Activated CD4-positive, alpha-beta T cell treated with anti-CD3 and anti-CD28 coated beads, Interleukin-2, amount 50 U/mL, for 48 hours (primary cell): ENCODE results near the gene MOB1B.
"Not testable (repeated sequence)": the region's sequence is repeated elsewhere in the genome, so short reads cannot be mapped to it uniquely, and the experiment has no call there.

ENCODE experiments used
- DNase-seq, 2 experiments: peaks; one replicate each; pipeline ENCODE4 v3.0.0-alpha.2; 2020

The MOB1B gene

GRCh38 chr4:70958681-70959080 lies 56.5 kb downstream of the MOB1B start:
- no peak for DNase-seq

GRCh38 chr4:70969076-70969475 lies 66.9 kb downstream of the MOB1B start:
- DNase-seq = no peak

GRCh38 chr4:70976252-70976651 lies 74.1 kb downstream of the MOB1B start:
- DNase-seq = no peak

GRCh38 chr4:70979445-70980008 lies 77.4 kb downstream of the MOB1B start:
- DNase-seq = no peak

GRCh38 chr4:70980196-70980595 lies 78.0 kb downstream of the MOB1B start:
- DNase-seq = no peak

- DNase-seq = no peak
These were observed 81.9 kb downstream of the MOB1B start for GRCh38 chr4:70984106-70984505.

- DNase-seq = no peak
These were observed 82.4 kb downstream of the MOB1B start for GRCh38 chr4:70984589-70984988.

GRCh38 chr4:70991596-70991995 lies 89.4 kb downstream of the MOB1B start:
- no peak for DNase-seq

- DNase-seq = no peak
These were observed 90.3 kb downstream of the MOB1B start for GRCh38 chr4:70992391-70992881.

- DNase-seq = peak; percentile 87 to 88
These were observed 91.3 kb downstream of the MOB1B start, which contains the start of gene DCK for GRCh38 chr4:70993181-70994068. Gene DCK (plus strand): TSS chr4:70993649. CDS start chr4:70993836, 187 bp downstream.

- no peak for DNase-seq
These were observed 91.8 kb downstream of the MOB1B start for GRCh38 chr4:70994069-70994366.

- DNase-seq = no peak
These were observed 92.4 kb downstream of the MOB1B start for GRCh38 chr4:70994387-70995099.

- peak; percentile 21 for DNase-seq
These were observed 93.8 kb downstream of the MOB1B start for GRCh38 chr4:70996018-70996360.

GRCh38 chr4:70997036-70997435 lies 94.9 kb downstream of the MOB1B start:
- no peak for DNase-seq

- DNase-seq = no peak
These were observed 95.4 kb downstream of the MOB1B start for GRCh38 chr4:70997546-70997945.

- not testable (repeated sequence) for DNase-seq
These were observed 97.5 kb downstream of the MOB1B start for GRCh38 chr4:70999639-71000038.

- DNase-seq = not testable (repeated sequence)
These were observed 99.2 kb downstream of the MOB1B start for GRCh38 chr4:71001363-71001762.

GRCh38 chr4:71004281-71004851 lies 102.2 kb downstream of the MOB1B start:
- peak; percentile 45 to 52 for DNase-seq

GRCh38 chr4:71005025-71005424 lies 102.9 kb downstream of the MOB1B start:
- DNase-seq = not testable (repeated sequence)

- DNase-seq = no peak
These were observed 104.2 kb downstream of the MOB1B start for GRCh38 chr4:71006203-71006907.

- DNase-seq = no peak
These were observed 106.0 kb downstream of the MOB1B start for GRCh38 chr4:71008196-71008595.

GRCh38 chr4:71009086-71009485 lies 106.9 kb downstream of the MOB1B start:
- no peak for DNase-seq
